ENCODE measurements around the gene AIDA.

AIDA gene

GRCh38 chr1:222656391-222657155 lies 55.7 kb downstream of the AIDA start:
- TF ChIP-seq TAF1 (IDR thresholded peaks at IDR 0.05; ENCODE audit: low read depth): no peak

GRCh38 chr1:222654849-222655248 lies 57.4 kb downstream of the AIDA start:
- TF ChIP-seq YY1 (IDR thresholded peaks at IDR 0.05; ENCODE audit: low read depth) (no peak), MAX (IDR thresholded peaks at IDR 0.05) (no peak)

GRCh38 chr1:222653178-222653827 lies 59.0 kb downstream of the AIDA start:
- TF ChIP-seq TAF1 (IDR thresholded peaks at IDR 0.05; ENCODE audit: low read depth): no peak
- TF ChIP-seq MAX (IDR thresholded peaks at IDR 0.05): no peak
- TF ChIP-seq YY1 (IDR thresholded peaks at IDR 0.05; ENCODE audit: low read depth): no peak
- no peak for TF ChIP-seq TCF12 (IDR thresholded peaks at IDR 0.05; ENCODE audit: low read depth)
- TF ChIP-seq TEAD4 (IDR thresholded peaks at IDR 0.05): no peak
- TF ChIP-seq EP300 (IDR thresholded peaks at IDR 0.05; ENCODE audit: borderline replicate concordance): no peak
- TF ChIP-seq NFIC (IDR thresholded peaks at IDR 0.05): no peak

- TF ChIP-seq NFIC (IDR thresholded peaks at IDR 0.05) (no peak), FOXM1 (IDR thresholded peaks at IDR 0.05; ENCODE audit: borderline replicate concordance, low read depth) (no peak)
Measured at GRCh38 chr1:222652676-222653075, 59.6 kb downstream of the AIDA start.

GRCh38 chr1:222644636-222644980 lies 67.7 kb downstream of the AIDA start:
- TF ChIP-seq FOXM1 (IDR thresholded peaks at IDR 0.05; ENCODE audit: borderline replicate concordance, low read depth) (no peak), TEAD4 (IDR thresholded peaks at IDR 0.05) (no peak), CEBPB (IDR thresholded peaks at IDR 0.05) (no peak), NFIC (IDR thresholded peaks at IDR 0.05) (no peak), ZBTB7A (IDR thresholded peaks at IDR 0.05; ENCODE audit: low read depth) (no peak), USF1 (IDR thresholded peaks at IDR 0.05) (no peak), TCF12 (IDR thresholded peaks at IDR 0.05; ENCODE audit: low read depth) (no peak), REST (IDR thresholded peaks at IDR 0.05; ENCODE audit: low read depth) (no peak), RAD21 (IDR thresholded peaks at IDR 0.05; ENCODE audit: low read depth) (no peak), YY1 (IDR thresholded peaks at IDR 0.05; ENCODE audit: low read depth) (no peak), CREB1 (IDR thresholded peaks at IDR 0.05; ENCODE audit: low read depth) (no peak)

GRCh38 chr1:222643938-222644635 lies 68.2 kb downstream of the AIDA start:
- TF ChIP-seq EGR1 (IDR thresholded peaks at IDR 0.05): no peak
- no peak; the same call in 1 of the 2 replicates for TF ChIP-seq CEBPB (IDR thresholded peaks at IDR 0.05)
- TF ChIP-seq TEAD4 (IDR thresholded peaks at IDR 0.05): 0 out of 2 replicates have a peak, but pooled peaks have one; percentile 2
- TF ChIP-seq RAD21 (IDR thresholded peaks at IDR 0.05; ENCODE audit: low read depth): no peak
- TF ChIP-seq TCF12 (IDR thresholded peaks at IDR 0.05; ENCODE audit: low read depth): no peak
- no peak for TF ChIP-seq ZBTB7A (IDR thresholded peaks at IDR 0.05; ENCODE audit: low read depth)
- no peak for TF ChIP-seq NFIC (IDR thresholded peaks at IDR 0.05)
- TF ChIP-seq YY1 (IDR thresholded peaks at IDR 0.05; ENCODE audit: low read depth): no peak; the same call in 1 of the 2 replicates
- peak; percentile 86 for TF ChIP-seq TAF1 (IDR thresholded peaks at IDR 0.05; ENCODE audit: low read depth)
- peak; percentile 30; the same call in 1 of the 2 replicates for TF ChIP-seq EP300 (IDR thresholded peaks at IDR 0.05; ENCODE audit: borderline replicate concordance)
- no peak for TF ChIP-seq USF1 (IDR thresholded peaks at IDR 0.05)
- no peak for TF ChIP-seq FOXM1 (IDR thresholded peaks at IDR 0.05; ENCODE audit: borderline replicate concordance, low read depth)
- TF ChIP-seq CREB1 (IDR thresholded peaks at IDR 0.05; ENCODE audit: low read depth): peak; percentile 94
- no peak for TF ChIP-seq REST (IDR thresholded peaks at IDR 0.05; ENCODE audit: low read depth)
- peak; percentile 70 for TF ChIP-seq MAX (IDR thresholded peaks at IDR 0.05)

All from Ishikawa (cell line).